Erythroblast (primary cell): ENCODE results near the gene CUBN.

Experiments
- GATA1 ChIP-seq: IDR thresholded peaks from 2 replicates; pipeline ENCODE4 v1.6.1; 2011; ENCODE audit warnings: low read depth, mild to moderate bottlenecking, control low read depth, low read length, moderate library complexity
- POLR2A ChIP-seq: IDR thresholded peaks from 2 replicates; pipeline ENCODE4 v1.6.1; 2011; ENCODE audit warnings: mild to moderate bottlenecking, low read length

- TF ChIP-seq POLR2A (no peak), GATA1 (no peak)
Observed at GRCh38 chr10:17126327-17126726, 3.3 kb downstream of the CUBN start.
